Calu3 (cell line): Measurements from ENCODE around the gene OR11G2. TPM values are rescaled to one million over a fixed set of nuclear protein-coding genes. Genes with fewer than 3 reads are reported as not detected.

Source experiments
- BruUV-seq: library from RNA; stranded (reverse); fragments of 400-500 nt; replicated peaks from 2 replicates; lab custom pipeline; 2021; lab: Mats Ljungman, UMichigan
- CTCF ChIA-PET: fragments of 300-600 bp; sonication (Branson Sonifier 250); formaldehyde crosslinking; loops from one replicate; lab custom pipeline; 2022; ENCODE audit warnings: antibody characterized with exemption; lab: Charles Lee
- DNase-seq: peaks from one replicate; pipeline ENCODE4 v3.0.0; 2022
- H3K27ac Mint-ChIP-seq: one replicate; pipeline ENCODE4 v1.8.0; 2022; ENCODE audit warnings: mixed read lengths; ENCODE audit not compliant: unreplicated experiment
- H3K27me3 Mint-ChIP-seq: one replicate; pipeline ENCODE4 v1.8.0; 2022; ENCODE audit warnings: mixed read lengths; ENCODE audit not compliant: unreplicated experiment
- H3K36me3 Mint-ChIP-seq: one replicate; pipeline ENCODE4 v1.8.0; 2022; ENCODE audit warnings: mild to moderate bottlenecking, moderate library complexity, mixed read lengths; ENCODE audit not compliant: insufficient read depth, unreplicated experiment
- H3K4me1 Mint-ChIP-seq: one replicate; pipeline ENCODE4 v1.8.0; 2022; ENCODE audit warnings: mild to moderate bottlenecking, low read depth, mixed read lengths; ENCODE audit not compliant: unreplicated experiment
- H3K4me3 Mint-ChIP-seq: one replicate; pipeline ENCODE4 v1.8.0; 2022; ENCODE audit warnings: mild to moderate bottlenecking, low read depth, moderate library complexity, mixed read lengths; ENCODE audit not compliant: unreplicated experiment
- H3K9me3 Mint-ChIP-seq: one replicate; pipeline ENCODE4 v1.8.0; 2022; ENCODE audit warnings: low read depth, mixed read lengths; ENCODE audit not compliant: unreplicated experiment
- CTCF ChIP-seq: fragments of 200-600 bp; IDR thresholded peaks from one replicate; pipeline ENCODE4 v1.8.0; 2022; ENCODE audit warnings: antibody characterized with exemption; ENCODE audit not compliant: unreplicated experiment
- intact Hi-C: fragments of 100-400 bp; cut with micrococcal nuclease; formaldehyde crosslinking; loops from one replicate; pipeline ENCODE4 v1.10.0; 2022; ENCODE audit not compliant: unreplicated experiment
- total RNA-seq: library from RNA; stranded (reverse); gene quantifications from 2 replicates; pipeline ENCODE4 v1.2.3, GENCODE V29; 2022

OR11G2 gene
- total RNA-seq, 1 experiment from 2014 or later: not detected

GRCh38 chr14:20179218-20179617 is 11.5 kb upstream of the OR11G2 start:
- Mint-ChIP-seq H3K27ac (no peak overlapping the region), H3K4me3 (no peak overlapping the region), H3K36me3 (no peaks in the 10 kb centered on the region), H3K4me1 (peaks cover 32% of the 10 kb centered on the region), H3K27me3 (no peaks in the 10 kb centered on the region), H3K9me3 (no peaks in the 10 kb centered on the region)
- intact Hi-C loops: no loop called here
- no peak for DNase-seq
- CTCF ChIA-PET: no interaction called here
- no peak for TF ChIP-seq CTCF
- no TSS peak for BruUV-seq

GRCh38 chr14:20179880-20180279 is 10.8 kb upstream of the OR11G2 start:
- Mint-ChIP-seq H3K4me3 (no peak overlapping the region), H3K27me3 (no peaks in the 10 kb centered on the region), H3K36me3 (no peaks in the 10 kb centered on the region), H3K4me1 (peaks cover 32% of the 10 kb centered on the region), H3K9me3 (no peaks in the 10 kb centered on the region), H3K27ac (no peak overlapping the region)
- TF ChIP-seq CTCF: no peak
- CTCF ChIA-PET: no interaction called here
- no peak for DNase-seq
- intact Hi-C loops: no loop called here
- BruUV-seq: no TSS peak

DNA sequence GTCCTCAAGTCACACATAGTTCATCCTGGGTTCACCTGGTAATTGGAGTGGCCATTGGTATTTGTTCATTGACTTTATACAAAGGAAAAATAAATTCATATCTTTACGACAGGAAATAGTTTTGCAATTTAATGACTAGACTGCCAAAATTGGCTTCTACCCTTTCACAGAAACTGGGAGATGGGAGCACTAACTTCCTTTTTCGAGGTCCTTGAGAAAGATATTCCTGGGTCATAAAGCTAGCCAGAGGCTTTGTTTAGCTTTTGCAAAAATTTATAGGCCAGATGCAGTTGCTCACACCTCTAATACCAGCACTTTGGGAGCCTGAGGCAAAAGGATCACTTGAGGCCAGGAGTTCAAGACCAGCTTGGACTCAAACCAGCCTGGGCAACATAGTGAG is 10.2 kb upstream of the OR11G2 start:
- CTCF ChIA-PET: no interaction called here
- no peaks in the 10 kb centered on the region for H3K9me3 Mint-ChIP-seq
- no peak overlapping the region for H3K4me3 Mint-ChIP-seq
- H3K27ac Mint-ChIP-seq: no peak overlapping the region
- no peak for TF ChIP-seq CTCF
- intact Hi-C loops: no loop called here
- H3K36me3 Mint-ChIP-seq: no peaks in the 10 kb centered on the region
- no peak for DNase-seq
- BruUV-seq: no TSS peak
- no peaks in the 10 kb centered on the region for H3K27me3 Mint-ChIP-seq
- H3K4me1 Mint-ChIP-seq: peaks cover 32% of the 10 kb centered on the region

GRCh38 chr14:20184181-20184580 is 6.5 kb upstream of the OR11G2 start:
- Mint-ChIP-seq H3K4me3 (no peak overlapping the region), H3K9me3 (peaks cover 3% of the 10 kb centered on the region)
- TF ChIP-seq CTCF: no peak

More at GRCh38 chr14:20184181-20184580, 6.5 kb upstream of the OR11G2 start:
- intact Hi-C loops: no loop called here
- CTCF ChIA-PET: no interaction called here
- Mint-ChIP-seq H3K4me1 (peaks cover 10% of the 10 kb centered on the region), H3K27me3 (no peaks in the 10 kb centered on the region), H3K27ac (no peak overlapping the region), H3K36me3 (no peaks in the 10 kb centered on the region)
- DNase-seq: no peak
- BruUV-seq: no TSS peak
